Hematopoietic multipotent progenitor cell treated with erythropoietin and hydrocortisone succinate and interleukin-3 and kit ligand, for 4 days (in vitro differentiated cells): ENCODE data around the gene DEAF1.
A peak's percentile ranks its signal among the peaks of the same experiment; 100 is the strongest.
"Not testable (repeated sequence)": the region's sequence is repeated elsewhere in the genome, so short reads cannot be mapped to it uniquely, and the experiment has no call there.

Source experiments
- DNase-seq: peaks from one replicate; pipeline ENCODE4 v3.0.0-alpha.2; 2015

DEAF1 gene

DNA sequence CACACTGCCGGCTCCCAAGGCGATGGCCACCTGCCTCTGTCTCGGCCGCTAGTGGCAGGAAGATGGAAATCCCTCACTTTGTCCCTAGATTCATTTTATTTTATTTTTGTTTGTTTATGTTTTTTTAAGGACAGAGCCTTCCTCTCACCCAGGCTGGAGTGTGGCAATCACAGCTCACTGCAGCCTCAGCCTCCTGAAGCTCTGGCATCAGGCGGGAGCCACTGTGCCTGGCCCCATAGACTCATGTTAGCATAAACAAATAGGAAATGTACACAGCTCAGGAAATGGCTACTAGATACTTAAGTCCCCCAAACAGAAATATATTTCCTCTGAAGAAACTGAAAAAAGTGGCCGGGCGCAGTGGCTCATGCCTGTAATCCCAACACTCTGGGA is 4.1 kb upstream of the DEAF1 start:
- DNase-seq: no peak

DNA sequence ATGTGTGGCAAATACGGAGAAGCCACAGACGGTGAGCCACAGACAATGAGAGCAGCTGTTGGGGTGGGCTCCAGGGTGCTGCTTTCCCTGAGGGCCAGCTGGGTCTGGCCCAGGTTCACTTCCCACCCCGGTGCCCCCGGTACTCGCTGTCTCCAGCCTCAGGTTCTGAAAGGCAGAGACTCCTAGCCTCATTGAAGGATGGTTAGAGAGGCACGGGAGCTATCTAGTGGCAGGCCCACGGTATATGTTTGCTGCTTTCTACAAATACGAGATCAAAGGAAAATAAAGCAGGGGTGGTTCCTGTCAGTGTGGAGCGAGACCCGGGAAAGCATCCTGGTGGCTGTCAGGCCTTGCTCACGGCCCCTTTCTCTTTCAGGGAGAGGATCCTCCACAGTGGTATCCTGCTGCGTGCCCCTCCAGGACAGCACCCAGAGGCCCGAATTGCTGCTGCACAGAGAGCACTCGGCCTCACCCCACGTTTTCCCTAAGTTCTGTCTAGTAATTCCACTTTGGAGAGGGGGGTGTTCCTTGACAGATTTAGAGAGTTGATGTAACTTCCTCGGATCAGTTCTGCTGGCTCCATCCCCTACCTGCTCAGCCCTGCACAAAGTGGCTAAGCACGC is 3.6 kb upstream of the DEAF1 start:
- DNase-seq: no peak

DNA sequence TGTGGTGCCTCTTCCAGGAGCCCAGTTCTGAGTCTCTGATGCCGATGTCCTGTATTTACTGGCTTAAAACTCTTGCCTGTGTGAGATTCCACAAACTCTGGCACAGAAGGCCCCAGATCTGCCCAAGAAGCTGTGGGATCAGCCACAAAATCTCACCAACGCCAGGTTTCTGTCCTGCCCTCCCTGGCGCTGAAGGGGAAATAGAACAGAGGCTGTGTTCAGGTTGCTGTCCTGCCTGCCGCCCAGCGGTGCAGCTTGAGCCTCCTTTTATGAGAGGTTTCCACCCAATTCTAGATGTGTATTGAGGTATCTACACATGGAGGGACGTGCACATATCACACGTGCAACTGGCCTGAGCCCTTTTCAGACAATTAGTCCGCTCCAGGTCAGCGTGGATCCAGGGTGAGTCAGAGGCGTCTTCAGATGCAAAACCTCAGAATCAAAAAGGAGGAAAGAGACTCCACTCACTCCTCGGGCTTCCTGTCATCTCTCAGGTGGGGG is 2.8 kb upstream of the DEAF1 start:
- DNase-seq: no peak

DNA sequence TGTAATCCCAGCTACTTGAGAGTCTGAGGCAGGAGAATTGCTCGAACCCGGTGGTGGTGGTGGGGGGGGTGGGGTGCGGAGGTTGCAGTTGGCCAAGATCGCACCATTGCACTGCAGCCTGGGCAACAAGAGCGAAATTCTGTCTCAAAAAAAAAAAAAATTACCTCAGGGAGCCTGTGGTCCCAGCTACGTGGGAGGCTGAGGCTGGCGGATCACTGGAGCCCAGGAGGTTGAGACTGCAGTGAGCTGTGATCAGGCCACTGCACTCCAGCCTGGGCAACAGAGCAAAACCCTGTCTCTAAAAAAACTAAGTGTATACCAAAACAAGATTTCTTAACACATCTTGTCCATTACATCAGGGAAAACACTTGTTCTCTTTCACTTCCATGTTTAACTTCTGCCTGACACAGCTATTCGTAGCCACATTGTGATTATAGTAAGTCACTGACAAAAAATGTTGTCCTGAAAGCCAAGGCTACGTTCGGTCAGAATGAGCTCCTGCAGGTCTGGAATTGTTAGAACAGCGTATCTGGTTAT is 2.0 kb upstream of the DEAF1 start:
- DNase-seq: no peak

DNA sequence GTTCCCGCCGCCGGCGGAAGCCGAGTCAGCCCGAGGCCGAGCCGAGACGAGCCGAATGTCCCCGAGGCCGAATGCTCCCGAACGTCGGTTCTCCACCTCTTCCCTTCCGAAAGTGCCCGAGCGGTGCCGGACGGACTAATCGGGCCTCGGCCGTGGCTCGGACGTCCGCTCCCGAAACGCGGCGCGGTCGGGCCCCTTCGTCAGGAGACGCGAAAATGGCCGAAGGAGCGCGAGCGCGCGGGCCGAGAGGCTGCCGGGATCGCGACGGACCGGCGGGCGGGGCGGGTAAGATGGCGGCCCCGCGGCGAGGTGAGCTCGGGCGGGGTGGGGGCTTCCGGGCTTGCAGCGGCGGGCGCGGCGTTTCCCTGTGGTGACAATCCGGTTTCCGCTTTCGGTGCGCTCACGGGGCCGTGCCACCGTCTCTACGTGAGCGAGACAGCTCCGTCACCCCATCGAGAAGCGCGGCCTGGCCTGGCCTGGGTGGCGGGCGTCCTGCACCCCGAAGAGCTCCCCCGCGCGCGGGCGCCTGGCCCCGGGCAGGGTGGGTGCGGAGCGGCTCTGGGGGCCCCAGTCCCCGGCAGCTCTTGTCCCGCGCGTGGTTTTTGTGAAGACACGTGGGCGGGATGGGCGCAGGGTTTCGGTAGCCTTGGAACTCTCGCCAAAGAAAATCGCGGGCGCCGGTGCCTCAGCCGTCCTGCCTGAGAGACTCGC is 671 bp upstream of the DEAF1 start, which contains the start of gene TMEM80:
Gene TMEM80, plus strand, starts transcription at position 279 of the 711 bp plus-strand sequence. Its CDS starts 12 bp downstream, at position 291.
- DNase-seq: peak; percentile 100

DNA sequence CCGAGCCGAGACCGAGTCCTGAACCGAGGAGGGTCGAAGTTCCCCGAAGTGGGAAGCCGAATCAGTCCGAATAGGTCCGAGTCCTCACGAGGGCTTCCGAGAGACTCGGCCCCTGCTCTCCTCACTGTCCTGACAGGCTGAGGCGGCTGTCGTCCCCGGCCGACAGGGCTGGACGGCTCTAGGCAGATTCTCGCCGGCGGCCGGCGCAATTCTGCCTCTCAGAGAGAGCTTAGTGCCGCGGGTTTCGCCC is 191 bp upstream of the DEAF1 start:
- DNase-seq: no peak

DNA sequence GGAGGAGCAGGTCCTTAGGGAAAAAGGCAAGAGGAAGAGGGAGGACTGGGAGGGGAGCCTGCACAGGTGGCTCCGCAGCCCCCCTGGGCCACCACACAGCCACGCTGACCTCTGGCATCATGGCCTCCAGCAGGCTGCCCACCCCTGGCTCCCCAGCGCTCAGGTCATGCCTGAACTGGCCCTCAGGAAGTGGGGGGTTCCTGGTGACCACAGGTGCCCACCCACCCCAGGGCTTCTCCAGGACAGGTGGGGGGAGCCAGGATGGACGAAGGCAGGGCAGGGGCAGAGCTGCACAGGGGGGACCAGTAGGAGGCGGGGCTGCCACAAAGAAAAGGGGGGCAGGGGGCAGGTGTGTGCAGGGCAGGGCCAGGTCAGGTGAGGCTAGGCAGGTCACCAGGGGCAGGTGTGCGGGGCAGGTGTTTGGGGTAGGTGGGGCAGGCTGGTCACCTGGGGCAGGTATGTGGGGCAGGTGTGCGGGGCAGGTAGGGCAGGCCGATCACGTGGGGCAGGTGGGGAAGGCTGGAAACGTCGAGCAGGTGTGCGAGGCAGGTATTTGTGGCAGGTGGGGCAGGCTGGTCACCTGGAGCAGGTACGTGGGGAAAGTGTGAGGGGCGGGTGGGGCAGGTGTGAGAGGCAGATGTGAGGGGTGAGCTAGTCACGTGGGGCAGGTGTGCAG is 997 bp downstream of the DEAF1 start:
- DNase-seq: no peak

DNA sequence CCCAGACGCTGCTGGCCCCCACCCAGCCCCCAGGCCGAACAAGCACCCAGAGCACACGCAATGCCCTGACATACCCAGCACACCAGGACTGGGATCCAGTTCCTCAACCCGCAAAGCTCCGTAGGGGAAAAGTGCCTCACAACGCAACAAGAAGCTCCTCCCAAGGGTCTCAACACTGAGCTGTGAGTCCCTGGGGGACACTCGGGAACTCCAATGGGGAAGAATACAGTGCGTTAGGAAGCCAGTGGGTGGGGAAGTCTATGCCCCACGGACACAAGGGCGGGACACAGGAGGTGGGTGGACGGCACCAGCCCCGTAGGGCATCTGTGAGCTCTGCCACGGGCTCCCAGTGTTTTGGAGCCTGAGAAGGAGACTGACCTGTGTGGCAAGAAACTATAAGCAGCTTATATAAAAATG is 1.6 kb downstream of the DEAF1 start:
- peak; percentile 30 for DNase-seq

DNA sequence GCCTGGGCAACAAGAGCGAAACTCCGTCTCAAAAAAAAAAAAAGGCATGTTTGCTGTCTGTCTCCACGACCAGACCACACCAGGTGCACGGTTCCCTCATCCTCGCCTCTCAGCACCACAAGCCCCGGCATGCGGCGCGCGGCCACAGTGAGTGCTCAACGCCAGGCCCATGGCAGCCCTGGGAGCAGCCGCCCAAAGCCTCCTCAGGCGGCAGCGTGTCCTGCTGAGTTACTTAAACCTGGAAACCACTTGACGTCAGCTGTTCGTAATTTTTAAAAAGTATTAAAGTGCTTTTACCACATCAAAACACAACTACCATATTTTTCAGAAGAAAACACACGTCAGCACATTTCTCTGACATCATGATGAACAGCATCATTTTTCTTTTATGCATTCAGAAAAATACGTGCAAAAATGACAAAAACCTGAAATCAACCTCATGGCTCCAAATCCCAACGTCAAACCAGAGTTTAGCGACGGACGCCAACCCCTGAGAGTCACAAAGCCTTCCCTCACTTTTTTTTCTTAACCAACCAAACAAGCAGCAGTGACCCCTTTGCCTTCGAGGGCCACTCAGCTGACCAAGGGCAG is 2.1 kb downstream of the DEAF1 start:
- no peak for DNase-seq

DNA sequence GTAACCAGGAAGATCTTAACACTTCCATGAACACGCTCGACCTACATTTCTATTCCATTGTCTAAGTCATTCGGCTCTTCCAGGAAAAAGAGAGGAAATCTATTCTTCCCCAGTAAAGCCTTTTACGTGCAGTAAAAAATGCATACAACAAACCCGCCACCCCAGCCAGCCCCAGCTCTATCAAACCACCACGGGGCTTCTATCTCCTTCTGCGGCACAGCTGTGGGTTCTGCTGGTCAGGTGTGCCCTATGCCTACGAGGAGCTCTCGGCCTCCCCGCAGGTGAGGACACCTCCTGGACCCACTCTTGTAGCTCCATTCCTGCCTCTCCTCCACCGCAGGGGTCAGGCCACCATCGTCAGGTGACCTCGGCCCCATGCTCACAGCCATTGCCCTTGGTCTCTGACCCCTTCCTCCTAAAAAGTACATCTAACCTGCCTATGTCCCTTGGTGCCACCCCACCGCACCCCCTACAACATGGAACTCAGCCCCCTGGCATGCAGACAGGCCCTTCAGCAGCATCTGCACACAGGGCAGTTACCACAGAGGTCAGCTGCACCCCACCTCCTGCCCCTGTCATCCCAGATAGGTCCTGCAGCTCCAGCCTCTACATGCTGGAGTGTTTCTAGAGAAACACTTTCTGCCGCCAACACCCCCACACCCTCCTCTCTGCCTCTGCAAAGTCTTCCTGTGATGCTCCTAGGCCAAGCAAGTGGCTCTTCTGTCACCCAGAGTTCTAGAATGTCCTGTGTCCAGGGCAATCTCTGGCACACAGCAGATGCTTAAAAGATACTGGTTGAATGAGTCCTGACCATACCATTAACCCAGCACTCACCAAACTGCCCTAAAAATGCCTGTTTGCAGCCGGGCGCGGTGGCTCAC is 3.1 kb downstream of the DEAF1 start:
- DNase-seq: no peak

DNA sequence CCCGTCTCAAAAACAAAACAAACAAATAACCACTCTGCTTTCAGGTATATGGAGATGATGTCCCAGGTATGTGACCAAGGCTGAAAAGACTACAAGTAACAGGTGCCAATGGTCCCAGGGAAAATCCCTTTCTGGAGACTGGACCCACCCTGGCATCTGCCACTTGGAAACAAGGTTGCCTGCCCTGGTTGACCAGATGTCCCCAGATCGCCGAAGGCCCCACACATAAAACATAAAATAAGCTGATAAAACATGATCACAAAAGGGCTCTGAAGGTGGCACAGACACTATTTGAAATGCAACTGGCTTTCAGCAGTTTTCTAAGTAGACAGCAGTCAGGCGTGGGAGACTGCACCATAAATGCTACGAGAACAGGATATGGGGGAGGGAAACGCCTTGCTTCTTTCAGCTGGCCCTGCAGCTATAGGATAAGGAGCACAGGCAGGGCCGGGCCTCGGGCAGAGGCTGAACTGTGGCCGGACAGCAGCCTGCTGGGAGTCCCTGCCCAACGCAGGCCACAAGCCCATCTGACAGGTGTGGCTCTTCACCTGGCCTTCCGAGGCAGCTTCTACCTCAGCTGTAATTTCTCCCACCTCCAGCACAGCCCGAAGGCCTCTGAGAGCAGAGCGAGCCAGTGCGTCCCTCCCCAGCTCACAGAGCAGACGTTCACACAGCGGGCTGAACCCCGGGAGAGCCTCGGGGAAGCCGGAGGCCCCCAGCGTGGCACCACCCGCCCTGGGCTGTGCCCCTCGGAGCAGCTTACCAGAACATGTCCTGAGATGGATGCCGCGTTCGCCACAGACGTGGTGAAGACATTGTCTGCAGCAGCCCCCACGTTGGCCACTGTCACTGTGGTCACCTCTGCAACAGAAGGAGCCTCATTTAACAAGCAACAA is 4.0 kb downstream of the DEAF1 start:
- DNase-seq: peak; percentile 66

DNA sequence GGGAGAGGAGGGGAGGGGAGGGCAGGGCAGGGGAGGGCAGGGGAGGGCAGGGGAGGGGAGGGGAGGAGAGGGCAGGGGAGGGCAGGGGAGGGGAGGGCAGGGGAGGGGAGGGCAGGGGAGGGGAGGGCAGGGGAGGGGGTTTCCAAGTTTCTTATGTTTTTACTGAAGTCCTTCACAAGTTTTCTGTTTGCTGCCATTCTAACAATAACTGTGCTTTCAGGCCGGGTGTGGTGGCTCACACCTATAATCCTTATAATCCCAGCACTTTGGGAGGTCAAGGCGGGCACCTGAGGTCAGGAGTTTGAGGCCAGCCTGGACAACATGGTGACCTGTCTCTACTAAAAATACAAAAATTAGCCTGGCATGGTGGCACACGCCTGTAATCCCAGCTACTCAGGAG is 4.8 kb downstream of the DEAF1 start:
- not testable (repeated sequence) for DNase-seq

DNA sequence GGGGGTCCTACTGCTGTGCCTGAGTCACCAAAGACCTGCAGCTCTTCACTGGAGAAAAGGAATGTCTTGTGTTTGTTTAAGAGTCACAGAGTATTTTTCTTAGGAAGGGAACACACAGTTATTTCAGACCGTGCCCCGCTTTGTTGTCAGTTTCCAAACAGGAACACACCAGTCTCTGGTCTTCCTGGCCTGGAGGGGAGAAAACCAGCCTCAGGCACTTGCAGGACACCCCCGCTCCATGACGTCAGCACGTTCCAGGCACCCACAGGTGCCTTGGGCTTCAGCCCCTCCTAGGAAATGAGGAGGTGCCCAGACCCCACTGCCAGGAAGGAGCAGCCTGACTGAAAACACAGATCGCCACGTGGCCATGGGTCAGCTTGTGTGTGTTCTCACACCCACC is 5.4 kb downstream of the DEAF1 start:
- DNase-seq: no peak

DNA sequence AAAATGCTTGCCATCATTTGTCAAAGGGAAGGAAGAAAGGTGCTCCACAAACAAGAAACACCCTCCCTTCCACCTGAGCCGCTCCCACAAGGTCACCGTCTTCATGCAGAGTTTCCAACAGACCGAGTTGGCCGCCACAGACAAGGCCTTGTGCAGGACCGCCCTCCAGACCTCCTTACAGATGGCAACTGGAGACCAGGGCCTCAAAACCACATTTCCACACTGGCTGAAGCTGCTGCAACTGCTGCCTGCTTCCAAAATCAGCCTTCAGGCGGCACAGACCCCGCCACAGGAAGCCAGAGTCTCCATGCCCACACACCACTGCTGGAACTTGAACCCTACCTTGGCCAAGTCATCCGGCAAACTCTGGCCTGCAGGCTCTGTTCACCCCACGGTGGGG is 6.3 kb downstream of the DEAF1 start:
- peak; percentile 35 for DNase-seq

DNA sequence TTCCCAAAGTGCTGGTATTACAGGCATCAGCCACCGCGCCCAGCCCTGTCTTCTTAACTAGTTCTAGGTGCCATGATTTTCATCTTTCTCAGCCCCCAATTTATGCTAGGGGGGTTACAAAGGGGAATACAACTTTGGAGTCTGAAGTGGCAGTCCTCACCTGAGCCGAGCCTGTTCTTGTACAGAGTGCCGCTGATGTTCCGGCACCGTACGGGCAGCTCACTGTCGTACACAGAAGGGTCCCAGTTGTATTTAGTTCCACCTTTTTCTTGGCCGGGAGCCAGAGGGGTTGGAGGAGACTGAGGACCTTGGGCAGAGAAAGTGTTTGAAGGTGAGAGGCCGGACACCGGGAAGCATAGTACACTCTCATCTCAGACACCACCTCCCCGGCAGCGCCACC is 7.3 kb downstream of the DEAF1 start:
- no peak for DNase-seq

DNA sequence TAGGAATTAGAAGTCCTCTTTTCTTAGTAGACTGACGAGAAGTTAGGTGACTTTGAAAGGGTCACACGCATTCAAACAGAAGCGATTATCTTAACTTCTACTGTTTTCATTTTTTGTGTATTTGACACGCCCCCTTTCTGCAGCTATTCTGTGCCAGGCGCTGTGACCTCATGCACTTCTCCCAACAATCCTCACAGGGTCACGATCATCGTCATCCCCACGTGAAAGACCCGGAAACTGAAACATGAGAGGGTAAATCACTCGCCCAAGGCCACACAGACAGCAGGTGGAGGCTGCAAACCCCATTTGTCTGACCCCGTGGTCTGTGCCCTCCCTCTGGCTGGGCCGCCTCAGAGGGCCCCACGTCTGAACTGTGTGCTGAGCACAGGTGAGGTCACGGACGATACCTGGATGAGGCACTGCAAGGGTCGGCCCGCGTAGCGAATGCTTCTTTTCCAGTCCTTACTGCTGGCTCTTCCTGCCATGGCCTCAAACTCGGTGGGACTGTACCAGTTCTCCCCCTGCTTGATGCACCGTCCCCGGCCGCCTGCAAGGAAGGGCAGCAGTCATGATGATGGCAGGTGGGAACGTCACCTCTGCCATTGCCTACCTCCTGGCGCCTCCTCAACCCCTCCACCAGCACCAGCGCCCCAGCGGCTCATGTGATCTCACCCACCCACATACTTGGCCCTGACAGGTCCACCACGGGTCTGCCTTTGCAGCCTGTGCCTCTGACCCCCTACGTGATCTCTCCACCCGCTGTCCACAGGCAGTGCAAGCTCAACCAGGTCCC is 8.4 kb downstream of the DEAF1 start:
- DNase-seq: no peak

DNA sequence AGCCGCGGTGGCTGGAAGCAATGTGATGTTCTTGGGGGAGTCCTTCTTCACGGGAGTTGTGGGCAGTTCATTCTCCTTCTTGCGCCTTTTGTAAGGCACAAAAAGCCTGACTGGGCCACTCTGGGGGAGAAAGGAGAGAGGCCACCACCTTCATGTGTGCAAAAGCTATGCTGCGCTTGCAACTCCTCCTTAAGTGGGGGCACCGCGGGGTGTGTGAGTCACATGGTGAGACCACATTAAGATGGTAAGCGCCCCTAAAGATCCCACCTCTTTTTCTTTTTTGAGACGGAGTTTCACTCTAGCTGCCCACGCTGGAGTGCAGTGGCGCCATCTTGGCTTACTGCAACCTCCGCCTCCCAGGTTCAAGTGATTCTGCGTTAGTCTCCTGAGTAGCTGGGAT is 14.1 kb downstream of the DEAF1 start:
- no peak for DNase-seq

DNA sequence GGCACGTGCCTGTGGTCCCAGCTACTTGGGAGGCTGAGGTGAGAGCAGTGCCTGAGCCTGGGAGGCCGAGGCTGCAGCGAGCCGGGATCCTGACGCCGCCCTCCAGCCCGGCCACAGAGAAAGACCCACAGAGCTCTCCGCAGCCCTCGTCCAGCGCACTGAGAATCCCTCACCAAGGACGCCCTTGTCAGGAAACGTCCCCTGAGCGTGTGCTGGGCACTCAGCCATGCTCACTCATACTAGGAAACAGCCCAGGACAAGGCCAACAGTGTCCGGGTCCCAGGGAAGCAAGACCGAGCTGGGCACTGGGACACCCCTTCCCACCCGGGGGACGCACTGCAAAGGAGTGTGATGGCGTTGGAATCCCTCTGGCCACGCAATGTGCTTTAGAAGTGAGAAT is 14.5 kb downstream of the DEAF1 start:
- DNase-seq: no peak

DNA sequence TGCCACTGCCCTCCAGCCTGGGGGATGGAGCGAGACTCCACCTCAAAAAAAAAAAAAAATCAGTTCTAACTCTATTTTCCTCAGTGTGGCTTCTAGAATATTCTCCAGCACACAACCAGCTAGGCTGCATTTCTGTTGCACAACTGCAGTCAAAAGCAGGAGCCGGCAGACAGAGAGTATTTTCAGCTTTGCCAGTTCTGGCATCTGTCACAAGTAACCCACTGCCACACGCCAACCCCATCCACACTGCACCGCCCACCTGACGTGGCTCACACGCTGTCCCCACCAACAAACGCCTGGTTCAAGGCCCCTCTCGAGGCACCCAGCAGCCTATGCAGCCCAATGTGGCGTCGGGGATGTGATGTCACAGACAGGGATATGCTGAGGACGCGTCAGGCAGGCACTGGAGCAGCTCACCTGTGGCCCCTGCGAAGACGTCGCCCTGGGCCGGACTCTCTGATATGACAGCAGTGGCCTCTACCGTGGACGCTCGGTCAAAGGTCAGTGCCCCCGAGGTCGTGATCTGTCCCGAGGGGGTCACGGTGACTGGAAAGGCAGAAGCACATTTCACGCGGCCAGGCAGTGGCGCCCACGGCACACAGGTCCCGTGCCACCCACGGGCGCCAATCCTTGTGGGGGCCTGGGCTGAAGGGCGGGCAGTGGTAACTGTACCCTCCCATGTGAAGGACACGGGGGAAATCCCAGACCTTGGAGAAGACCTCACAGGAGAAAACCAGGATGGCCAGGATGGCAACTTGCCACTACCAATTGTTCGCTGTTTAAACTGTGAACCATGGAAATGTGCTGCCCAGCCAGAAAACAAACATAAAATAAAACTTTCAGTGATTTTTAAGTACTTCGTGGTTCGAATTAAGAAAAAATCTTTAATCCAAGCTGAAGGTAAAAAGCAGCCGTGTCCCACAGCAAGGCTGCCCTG is 15.5 kb downstream of the DEAF1 start:
- DNase-seq: no peak

DNA sequence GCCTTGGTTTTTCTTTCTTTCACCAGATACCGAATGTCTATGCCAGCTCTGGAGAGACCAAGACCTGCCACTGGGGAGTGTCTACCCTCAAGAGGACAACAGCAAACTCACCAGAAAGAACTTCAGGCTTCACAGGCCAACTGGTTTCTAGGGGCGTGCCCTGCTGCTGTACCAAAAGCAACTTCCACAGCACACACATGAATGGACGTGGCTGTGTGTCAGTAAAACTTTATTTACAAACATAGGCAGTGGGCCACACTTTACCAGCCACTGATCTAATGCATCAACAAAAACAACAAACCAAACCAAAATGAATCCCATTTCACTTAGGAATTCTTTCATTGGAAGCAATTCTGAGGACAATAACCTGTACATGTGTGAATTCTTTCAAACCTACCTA is 16.7 kb downstream of the DEAF1 start:
- DNase-seq: no peak
